Epithelial cell of proximal tubule (primary cell): ENCODE data around the gene ZNF407. TPM values are rescaled to one million over a fixed set of nuclear protein-coding genes. Genes with fewer than 3 reads are reported as not detected.

Source experiments
- DNase-seq: peaks from one replicate; pipeline ENCODE4 v3.0.0-alpha.2; 2011; ENCODE audit warnings: low read depth
- H3K4me3 ChIP-seq: 2 replicates; pipeline ENCODE4 v1.5.1; 2011; ENCODE audit warnings: low read depth, mild to moderate bottlenecking, low read length
- CTCF ChIP-seq: conservative IDR thresholded peaks from 2 replicates; pipeline ENCODE4 v1.5.1; 2012; ENCODE audit warnings: low read depth, mild to moderate bottlenecking, low read length
- total RNA-seq: library from RNA; depleted of rRNA; stranded (reverse); fragments of >200 nt; gene quantifications from 2 replicates; pipeline ENCODE4 v1.2.3, GENCODE V29; 2015

The ZNF407 gene
- total RNA-seq, 1 donor from 2014 or later: 3.0 TPM

- TF ChIP-seq CTCF: no peak
- no peak for DNase-seq
- H3K4me3 ChIP-seq: no peak overlapping the region
These were observed 208.4 kb downstream of the ZNF407 start for GRCh38 chr18:74806073-74806472.

GRCh38 chr18:74806700-74807416 is 209.2 kb downstream of the ZNF407 start:
- H3K4me3 ChIP-seq: no peak overlapping the region
- DNase-seq: peak; percentile 94
- TF ChIP-seq CTCF: no peak

GRCh38 chr18:74817576-74817975 is 219.9 kb downstream of the ZNF407 start:
- no peak for TF ChIP-seq CTCF
- no peak for DNase-seq
- no peak overlapping the region for H3K4me3 ChIP-seq

GRCh38 chr18:74818516-74819175 is 221.0 kb downstream of the ZNF407 start:
- no peak for DNase-seq
- H3K4me3 ChIP-seq: no peak overlapping the region
- TF ChIP-seq CTCF: no peak

GRCh38 chr18:74819433-74820059 is 221.9 kb downstream of the ZNF407 start:
- no peak overlapping the region for H3K4me3 ChIP-seq
- DNase-seq: no peak
- peak; percentile 68 for TF ChIP-seq CTCF

GRCh38 chr18:74820160-74820780 is 222.6 kb downstream of the ZNF407 start:
- no peak for DNase-seq
- TF ChIP-seq CTCF: no peak
- no peak overlapping the region for H3K4me3 ChIP-seq
